IMR-90 (cell line): ENCODE measurements around the gene DYRK3.

Experiments
- CEBPB ChIP-seq: IDR thresholded peaks from 2 replicates; pipeline ENCODE4 v1.6.1; 2012; ENCODE audit warnings: low read depth, low read length, improper control_type of control experiment
- CHD1 ChIP-seq: IDR thresholded peaks from 2 replicates; pipeline ENCODE4 v1.6.1; 2012; ENCODE audit warnings: low read depth, low read length, improper control_type of control experiment
- CTCF ChIP-seq: conservative IDR thresholded peaks from 2 replicates; pipeline ENCODE4 v1.5.1; 2012; ENCODE audit warnings: mild to moderate bottlenecking, low read depth, low read length, improper control_type of control experiment
- ELK1 ChIP-seq: fragments of 150-350 bp; IDR thresholded peaks from 2 replicates; pipeline ENCODE4 v1.6.1; 2016; ENCODE audit warnings: low read depth, mild to moderate bottlenecking, low read length, moderate library complexity, borderline replicate concordance
- MXI1 ChIP-seq: IDR thresholded peaks from 2 replicates; pipeline ENCODE4 v1.6.1; 2012; ENCODE audit warnings: low read depth, mild to moderate bottlenecking, low read length, moderate library complexity, borderline replicate concordance
- NFE2L2 ChIP-seq: fragments of 150-350 bp; IDR thresholded peaks from 2 replicates; pipeline ENCODE4 v1.6.1; 2016; ENCODE audit warnings: low read depth, mild to moderate bottlenecking, low read length
- POLR2A ChIP-seq: IDR thresholded peaks from 2 replicates; pipeline ENCODE4 v1.6.1; 2012; ENCODE audit warnings: mild to moderate bottlenecking, low read depth, low read length
- RAD21 ChIP-seq: IDR thresholded peaks from 2 replicates; pipeline ENCODE4 v1.6.1; 2012; ENCODE audit warnings: low read length, improper control_type of control experiment
- RFX5 ChIP-seq: IDR thresholded peaks from 2 replicates; pipeline ENCODE4 v1.8.0; 2012; ENCODE audit warnings: low read depth, mild to moderate bottlenecking, low read length, moderate library complexity
- SMC3 ChIP-seq: fragments of 150-350 bp; IDR thresholded peaks from 2 replicates; pipeline ENCODE4 v1.6.1; 2016; ENCODE audit warnings: low read depth, mild to moderate bottlenecking, antibody characterized with exemption, low read length, moderate library complexity

- TF ChIP-seq ELK1 (no peak), CTCF (no peak), RAD21 (no peak), POLR2A (no peak), MXI1 (no peak), NFE2L2 (no peak), RFX5 (no peak), CHD1 (no peak), SMC3 (no peak), CEBPB (no peak)
Measured at GRCh38 chr1:206646504-206646903, 11.2 kb downstream of the DYRK3 start.
